Panc1 (cell line): Measurements from ENCODE around the gene FAM25C. TPM values are rescaled to one million over a fixed set of nuclear protein-coding genes. Genes with fewer than 3 reads are reported as not detected.
"Not testable (repeated sequence)": the region's sequence is repeated elsewhere in the genome, so short reads cannot be mapped to it uniquely, and the experiment has no call there.

Source experiments
- ATAC-seq: fragments of 200-7000 bp; cut with Tn5 transposase; 2 replicates; pipeline ENCODE4 v1.9.1; 2020; ENCODE audit warnings: mild to moderate bottlenecking, moderate library complexity
- BruUV-seq: library from RNA; stranded (reverse); fragments of 400-500 nt; replicated peaks from 2 replicates; lab custom pipeline; 2021; lab: Mats Ljungman, UMichigan
- CTCF ChIA-PET: fragments of 300-600 bp; sonication (Branson Sonifier 250); formaldehyde crosslinking; loops from one replicate; lab custom pipeline; 2022; ENCODE audit warnings: antibody characterized with exemption; lab: Charles Lee
- POLR2A ChIA-PET: fragments of 300-600 bp; sonication (Branson Sonifier 250); formaldehyde crosslinking; loops from one replicate; lab custom pipeline; 2022; ENCODE audit warnings: antibody characterized with exemption; lab: Charles Lee
- DNase-seq: peaks from one replicate; pipeline ENCODE4 v3.0.0-alpha.2; 2010; ENCODE audit warnings: low read depth, low spot score
- H3K27ac ChIP-seq: 2 replicates; pipeline ENCODE4 v1.5.1; 2011; ENCODE audit warnings: mild to moderate bottlenecking, low read length, inconsistent platforms
- H3K27me3 ChIP-seq: fragments of 200-500 bp; sonication (Bioruptor generic); 2 replicates; pipeline ENCODE4 v1.6.0; 2014; ENCODE audit warnings: low read length, inconsistent platforms; ENCODE audit not compliant: control insufficient read depth, insufficient read depth
- H3K36me3 ChIP-seq: fragments of 200-500 bp; sonication (Bioruptor generic); 2 replicates; pipeline ENCODE4 v1.5.1; 2014; ENCODE audit warnings: inconsistent platforms, mild to moderate bottlenecking, low read length, moderate library complexity; ENCODE audit not compliant: control insufficient read depth, insufficient read depth
- H3K4me1 ChIP-seq: 2 replicates; pipeline ENCODE4 v1.5.1; 2011; ENCODE audit warnings: inconsistent platforms, mild to moderate bottlenecking, low read length, moderate library complexity; ENCODE audit not compliant: control insufficient read depth, insufficient read depth
- H3K4me3 ChIP-seq, 2 experiments: 2 replicates each; pipeline ENCODE4 v1.5.1; 2011 to 2012; ENCODE audit warnings: low read depth in 2 of 2, low read length in 2 of 2, mild to moderate bottlenecking in 2 of 2, inconsistent platforms in 1 of 2, moderate library complexity in 1 of 2
- H3K9me3 ChIP-seq: fragments of 200-500 bp; sonication (Bioruptor generic); 2 replicates; pipeline ENCODE4 v1.5.1; 2014; ENCODE audit warnings: low read depth, mild to moderate bottlenecking, inconsistent platforms, low read length, moderate library complexity; ENCODE audit not compliant: control insufficient read depth, insufficient read depth
- in situ Hi-C: cut with HindIII; loops from 2 replicates; pipeline ENCODE4 v1.10.0; 2016; ENCODE audit warnings: low sequenced_read_pairs, low pct_unique_long_range_greater_than_20kb
- intact Hi-C: fragments of 100-400 bp; cut with micrococcal nuclease; formaldehyde crosslinking; loops from one replicate; pipeline ENCODE4 v1.10.0; 2022; ENCODE audit not compliant: unreplicated experiment
- total RNA-seq: library from RNA; stranded (reverse); gene quantifications from one replicate; pipeline ENCODE4 v1.2.1, GENCODE V29; 2021; ENCODE audit not compliant: unreplicated experiment

The FAM25C gene
- total RNA-seq, 1 experiment from 2014 or later, result not detected

- in situ Hi-C loops, H3K36me3 ChIP-seq, CTCF ChIA-PET, H3K9me3 ChIP-seq, H3K27me3 ChIP-seq, H3K4me3 ChIP-seq, H3K27ac ChIP-seq, intact Hi-C loops, BruUV-seq, DNase-seq, H3K4me1 ChIP-seq, POLR2A ChIA-PET, ATAC-seq: not testable (repeated sequence)
These were observed 26.5 kb downstream of the FAM25C start for GRCh38 chr10:47973131-47973530.

GRCh38 chr10:47972077-47972476 is 27.5 kb downstream of the FAM25C start:
- BruUV-seq, DNase-seq, H3K36me3 ChIP-seq, H3K27me3 ChIP-seq, CTCF ChIA-PET, H3K27ac ChIP-seq, intact Hi-C loops, H3K4me1 ChIP-seq, in situ Hi-C loops, H3K4me3 ChIP-seq, POLR2A ChIA-PET, H3K9me3 ChIP-seq, ATAC-seq: not testable (repeated sequence)

GRCh38 chr10:47971598-47971997 is 28.0 kb downstream of the FAM25C start:
- BruUV-seq, CTCF ChIA-PET, H3K4me1 ChIP-seq, DNase-seq, H3K9me3 ChIP-seq, POLR2A ChIA-PET, intact Hi-C loops, H3K36me3 ChIP-seq, H3K27ac ChIP-seq, H3K4me3 ChIP-seq, in situ Hi-C loops, H3K27me3 ChIP-seq, ATAC-seq: not testable (repeated sequence)

GRCh38 chr10:47970047-47970446 is 29.5 kb downstream of the FAM25C start:
- H3K27ac ChIP-seq, BruUV-seq, H3K36me3 ChIP-seq, in situ Hi-C loops, H3K4me1 ChIP-seq, DNase-seq, H3K4me3 ChIP-seq, H3K9me3 ChIP-seq, ATAC-seq, POLR2A ChIA-PET, H3K27me3 ChIP-seq, CTCF ChIA-PET, intact Hi-C loops: not testable (repeated sequence)

GRCh38 chr10:47968988-47969387 is 30.6 kb downstream of the FAM25C start:
- H3K27me3 ChIP-seq, H3K4me1 ChIP-seq, H3K27ac ChIP-seq, DNase-seq, POLR2A ChIA-PET, intact Hi-C loops, in situ Hi-C loops, CTCF ChIA-PET, H3K9me3 ChIP-seq, H3K4me3 ChIP-seq, H3K36me3 ChIP-seq, BruUV-seq, ATAC-seq: not testable (repeated sequence)

GRCh38 chr10:47964280-47965063 is 35.1 kb downstream of the FAM25C start:
- H3K27ac ChIP-seq, CTCF ChIA-PET, H3K36me3 ChIP-seq, H3K4me3 ChIP-seq, DNase-seq, H3K4me1 ChIP-seq, BruUV-seq, H3K27me3 ChIP-seq, H3K9me3 ChIP-seq, POLR2A ChIA-PET, in situ Hi-C loops, intact Hi-C loops: not testable (repeated sequence)
- peak; percentile 69 for ATAC-seq

GRCh38 chr10:47962785-47963184 is 36.8 kb downstream of the FAM25C start:
- POLR2A ChIA-PET, BruUV-seq, intact Hi-C loops, H3K27ac ChIP-seq, DNase-seq, CTCF ChIA-PET, H3K4me1 ChIP-seq, H3K4me3 ChIP-seq, in situ Hi-C loops, H3K27me3 ChIP-seq, H3K36me3 ChIP-seq, H3K9me3 ChIP-seq: not testable (repeated sequence)
- peak; percentile 51; the same call in 1 of the 2 replicates for ATAC-seq
